IPS-NIHi11 (cell line): ENCODE results near the gene MRM3.
A peak's percentile ranks its signal among the peaks of the same experiment; 100 is the strongest.
"Not testable (repeated sequence)": the region's sequence is repeated elsewhere in the genome, so short reads cannot be mapped to it uniquely, and the experiment has no call there.

Experiments used
- DNase-seq: peaks from one replicate; pipeline ENCODE4 v3.0.0; 2012; ENCODE audit warnings: mixed read lengths, low spot score

Gene MRM3

GRCh38 chr17:825216-825615, 43.1 kb downstream of the MRM3 start:
- DNase-seq = no peak

GRCh38 chr17:826778-827177, 44.6 kb downstream of the MRM3 start:
- no peak for DNase-seq

- no peak for DNase-seq
Measured at GRCh38 chr17:828761-829160, 46.6 kb downstream of the MRM3 start.

- not testable (repeated sequence) for DNase-seq
Measured at GRCh38 chr17:829614-830013, 47.5 kb downstream of the MRM3 start.

- no peak for DNase-seq
Measured at GRCh38 chr17:830381-830780, 48.2 kb downstream of the MRM3 start.

GRCh38 chr17:830950-831349, 48.8 kb downstream of the MRM3 start:
- DNase-seq = no peak

GRCh38 chr17:834136-834535, 52.0 kb downstream of the MRM3 start:
- no peak for DNase-seq

GRCh38 chr17:835263-835662, 53.1 kb downstream of the MRM3 start:
- DNase-seq = peak; percentile 69

GRCh38 chr17:835721-836120, 53.6 kb downstream of the MRM3 start:
- not testable (repeated sequence) for DNase-seq

GRCh38 chr17:836151-836550, 54.0 kb downstream of the MRM3 start:
- DNase-seq = no peak

GRCh38 chr17:838486-838885, 56.3 kb downstream of the MRM3 start:
- DNase-seq = no peak

GRCh38 chr17:841313-841712, 59.2 kb downstream of the MRM3 start:
- no peak for DNase-seq
